ENCODE measurements around the gene RBBP6. TPM values are rescaled to one million over a fixed set of nuclear protein-coding genes. Genes with fewer than 3 reads are reported as not detected.

Gene RBBP6
- polyA plus RNA-seq, 1 experiment, result 11.7 TPM

- no peak for DNase-seq (ENCODE audit: low read depth)
- TF ChIP-seq, protein P1, sequence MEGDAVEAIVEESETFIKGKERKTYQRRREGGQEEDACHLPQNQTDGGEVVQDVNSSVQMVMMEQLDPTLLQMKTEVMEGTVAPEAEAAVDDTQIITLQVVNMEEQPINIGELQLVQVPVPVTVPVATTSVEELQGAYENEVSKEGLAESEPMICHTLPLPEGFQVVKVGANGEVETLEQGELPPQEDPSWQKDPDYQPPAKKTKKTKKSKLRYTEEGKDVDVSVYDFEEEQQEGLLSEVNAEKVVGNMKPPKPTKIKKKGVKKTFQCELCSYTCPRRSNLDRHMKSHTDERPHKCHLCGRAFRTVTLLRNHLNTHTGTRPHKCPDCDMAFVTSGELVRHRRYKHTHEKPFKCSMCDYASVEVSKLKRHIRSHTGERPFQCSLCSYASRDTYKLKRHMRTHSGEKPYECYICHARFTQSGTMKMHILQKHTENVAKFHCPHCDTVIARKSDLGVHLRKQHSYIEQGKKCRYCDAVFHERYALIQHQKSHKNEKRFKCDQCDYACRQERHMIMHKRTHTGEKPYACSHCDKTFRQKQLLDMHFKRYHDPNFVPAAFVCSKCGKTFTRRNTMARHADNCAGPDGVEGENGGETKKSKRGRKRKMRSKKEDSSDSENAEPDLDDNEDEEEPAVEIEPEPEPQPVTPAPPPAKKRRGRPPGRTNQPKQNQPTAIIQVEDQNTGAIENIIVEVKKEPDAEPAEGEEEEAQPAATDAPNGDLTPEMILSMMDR (IDR thresholded peaks at IDR 0.05; ENCODE audit: insufficient read depth, low read depth, low read length), result no peak
- Histone ChIP-seq H3K4me3 (ENCODE audit: low read depth, low read length) (no peak overlapping the region), H3K27me3 (ENCODE audit: control insufficient read depth, insufficient read depth, low read length) (no peaks in the 10 kb centered on the region), H3K36me3 (ENCODE audit: control insufficient read depth, insufficient read depth, low read length) (no peaks in the 10 kb centered on the region)
- CTCF ChIA-PET, result interaction anchor here (1.2 to 2.3 kb wide), 4 partner anchors 11 to 21 kb away, joined by 3 to 8 read pairs (median 5); no protein-coding TSS in a partner anchor
- POLR2A ChIA-PET, result no interaction called here
These were observed 1.7 kb upstream of the RBBP6 start for GRCh38 chr16:24537474-24538337.

DNA sequence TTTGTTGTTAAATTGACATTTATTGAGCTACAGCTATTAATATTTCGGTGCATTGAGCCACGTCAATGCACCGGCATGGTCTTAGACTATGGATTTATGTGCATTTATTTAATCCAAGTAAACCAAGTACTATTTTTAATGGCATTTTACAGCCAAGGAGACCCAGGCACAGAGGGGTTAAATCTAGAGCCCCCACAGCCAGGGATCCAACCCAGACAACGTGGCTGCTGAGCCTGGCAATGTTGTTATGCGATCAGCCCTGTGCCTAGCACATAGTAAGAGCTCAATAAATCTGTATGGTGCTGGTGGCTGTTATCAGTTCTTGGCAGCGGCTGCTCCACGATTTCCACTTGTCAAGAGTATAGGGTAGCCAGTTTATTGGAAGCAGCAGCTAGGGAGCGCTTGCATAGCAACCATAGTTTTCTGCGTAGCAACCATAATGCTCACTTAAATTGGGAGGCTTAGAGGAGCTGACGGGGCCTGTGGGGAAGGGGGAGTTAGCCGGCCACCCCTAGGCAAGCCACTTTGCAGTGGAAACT, 541 bp upstream of the RBBP6 start:
- H3K36me3 ChIP-seq (ENCODE audit: control insufficient read depth, insufficient read depth, low read length), result peaks cover 2% of the 10 kb centered on the region; the same call in 1 of the 2 replicates
- H3K4me3 ChIP-seq (ENCODE audit: low read depth, low read length), result peak overlapping the region; percentile 99
- H3K27me3 ChIP-seq (ENCODE audit: control insufficient read depth, insufficient read depth, low read length), result no peaks in the 10 kb centered on the region
- POLR2A ChIA-PET, result no interaction called here
- DNase-seq (ENCODE audit: low read depth), result no peak
- CTCF ChIA-PET, result interaction anchor here (0.8 to 2.3 kb wide), 4 partner anchors 9 to 22 kb away, joined by 3 to 6 read pairs (median 4); no protein-coding TSS in a partner anchor
- TF ChIP-seq, protein P1 (IDR thresholded peaks at IDR 0.05; ENCODE audit: insufficient read depth, low read depth, low read length), result peak; percentile 30

GRCh38 chr16:24539850-24540601, 660 bp downstream of the RBBP6 start:
- Histone ChIP-seq H3K4me3 (ENCODE audit: low read depth, low read length) (peak overlapping the region; percentile 99), H3K27me3 (ENCODE audit: control insufficient read depth, insufficient read depth, low read length) (no peaks in the 10 kb centered on the region), H3K36me3 (ENCODE audit: control insufficient read depth, insufficient read depth, low read length) (peaks cover 2% of the 10 kb centered on the region; the same call in 1 of the 2 replicates)
- DNase-seq (ENCODE audit: low read depth), result no peak
- ChIA-PET POLR2A (no interaction called here), CTCF (interaction anchor here (2.3 kb wide), 1 partner anchor 23 kb away, joined by 6 read pairs; no protein-coding TSS in a partner anchor)
- TF ChIP-seq, protein P1 (IDR thresholded peaks at IDR 0.05; ENCODE audit: insufficient read depth, low read depth, low read length), result no peak

DNA sequence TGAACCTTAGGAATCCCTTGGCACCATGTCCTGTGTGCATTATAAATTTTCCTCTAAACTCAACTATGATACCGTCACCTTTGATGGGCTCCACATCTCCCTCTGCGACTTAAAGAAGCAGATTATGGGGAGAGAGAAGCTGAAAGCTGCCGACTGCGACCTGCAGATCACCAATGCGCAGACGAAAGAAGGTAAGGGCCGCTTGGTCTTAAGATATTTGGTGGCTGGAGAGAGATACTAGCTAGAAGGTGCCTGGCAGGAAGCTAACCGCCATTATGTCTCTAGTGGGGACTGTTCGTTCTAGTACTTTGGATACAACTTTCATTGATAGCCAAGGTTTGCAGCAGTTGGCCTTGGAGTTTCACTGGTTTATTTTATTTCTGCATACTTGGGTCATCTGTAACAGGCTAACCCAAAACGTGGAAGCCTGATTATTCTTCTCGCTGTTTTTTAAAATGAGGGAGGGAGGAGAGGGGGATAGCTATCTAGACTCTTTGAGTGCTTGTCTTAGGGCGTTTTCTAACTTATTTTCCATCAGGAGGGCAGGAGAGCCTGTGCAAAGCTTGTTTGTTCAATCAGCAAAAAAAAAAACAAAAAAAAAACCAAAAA, 1.3 kb downstream of the RBBP6 start:
- Histone ChIP-seq H3K36me3 (ENCODE audit: control insufficient read depth, insufficient read depth, low read length) (peaks cover 2% of the 10 kb centered on the region; the same call in 1 of the 2 replicates), H3K27me3 (ENCODE audit: control insufficient read depth, insufficient read depth, low read length) (no peaks in the 10 kb centered on the region), H3K4me3 (ENCODE audit: low read depth, low read length) (peak overlapping the region; percentile 99)
- no peak for DNase-seq (ENCODE audit: low read depth)
- TF ChIP-seq, protein P1 (IDR thresholded peaks at IDR 0.05; ENCODE audit: insufficient read depth, low read depth, low read length), result no peak
- POLR2A ChIA-PET, result no interaction called here
- CTCF ChIA-PET, result no interaction called here
